Muscle layer of colon (tissue), 2 donors: ENCODE results near the gene SLC17A3.

Source experiments
- H3K27ac ChIP-seq: one replicate; pipeline ENCODE4 v1.7.0; 2013; ENCODE audit warnings: low read depth, mild to moderate bottlenecking, low read length, moderate library complexity
- H3K27me3 ChIP-seq, 2 donors: one replicate each; pipeline ENCODE4 v1.7.0; 2013; ENCODE audit warnings: low read length in 2 of 2, mild to moderate bottlenecking in 2 of 2; ENCODE audit not compliant: insufficient read depth in 2 of 2, control insufficient read depth in 1 of 2
- H3K36me3 ChIP-seq: one replicate; pipeline ENCODE4 v1.7.0; 2013; ENCODE audit warnings: mild to moderate bottlenecking, low read length; ENCODE audit not compliant: insufficient read depth
- H3K4me1 ChIP-seq: one replicate; pipeline ENCODE4 v1.7.0; 2013; ENCODE audit warnings: mild to moderate bottlenecking, low read length; ENCODE audit not compliant: insufficient read depth
- H3K4me3 ChIP-seq, 2 donors: one replicate each; pipeline ENCODE4 v1.7.0; 2013; ENCODE audit warnings: low read length in 2 of 2, low read depth in 1 of 2, mild to moderate bottlenecking in 1 of 2, moderate library complexity in 1 of 2
- H3K9ac ChIP-seq: one replicate; pipeline ENCODE4 v1.7.0; 2013; ENCODE audit warnings: low read length
- H3K9me3 ChIP-seq: one replicate; pipeline ENCODE4 v1.7.0; 2013; ENCODE audit warnings: mild to moderate bottlenecking, low read length
- donor health status: abdominal sarcoma.
- donor health status: Adenocarcinoma of cecum.

Gene SLC17A3

GRCh38 chr6:25868436-25869183, 5.4 kb downstream of the SLC17A3 start:
- H3K27me3 ChIP-seq, result no peaks in the 10 kb centered on the region
- no peak overlapping the region for H3K9ac ChIP-seq
- H3K4me1 ChIP-seq, result no peaks in the 10 kb centered on the region
- H3K27ac ChIP-seq, result no peak overlapping the region
- no peak overlapping the region for H3K4me3 ChIP-seq
- no peaks in the 10 kb centered on the region for H3K9me3 ChIP-seq
- H3K36me3 ChIP-seq, result no peaks in the 10 kb centered on the region

DNA sequence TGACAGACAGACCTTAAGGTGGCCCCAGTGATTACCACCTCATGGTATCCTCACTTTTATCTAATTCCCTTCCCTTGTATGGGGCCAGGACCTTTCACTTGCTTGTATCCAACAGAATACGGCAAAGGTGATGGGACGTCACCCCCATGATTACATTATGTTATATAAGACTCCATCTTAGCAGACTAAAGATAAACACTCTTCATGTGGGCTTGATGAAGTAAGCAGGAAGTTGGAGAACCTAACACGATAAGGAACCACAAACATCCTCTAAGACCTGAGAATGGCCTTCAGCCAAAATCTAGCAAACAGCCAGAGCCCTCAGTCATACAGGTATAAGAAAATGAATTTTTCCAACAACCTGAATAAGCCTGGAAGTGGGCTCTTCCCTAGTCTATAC, 8.0 kb downstream of the SLC17A3 start:
- Histone ChIP-seq H3K27ac (no peak overlapping the region), H3K27me3 (no peaks in the 10 kb centered on the region), H3K4me3 (no peak overlapping the region), H3K9me3 (no peaks in the 10 kb centered on the region), H3K36me3 (no peaks in the 10 kb centered on the region), H3K4me1 (no peaks in the 10 kb centered on the region), H3K9ac (no peak overlapping the region)

- Histone ChIP-seq H3K9me3 (no peaks in the 10 kb centered on the region), H3K4me3 (no peak overlapping the region), H3K4me1 (no peaks in the 10 kb centered on the region), H3K36me3 (no peaks in the 10 kb centered on the region), H3K9ac (no peak overlapping the region), H3K27me3 (no peaks in the 10 kb centered on the region), H3K27ac (no peak overlapping the region)
Measured at GRCh38 chr6:25863360-25863759, 10.7 kb downstream of the SLC17A3 start.

- no peaks in the 10 kb centered on the region for H3K9me3 ChIP-seq
- no peaks in the 10 kb centered on the region for H3K27me3 ChIP-seq
- H3K36me3 ChIP-seq, result no peaks in the 10 kb centered on the region
- H3K4me1 ChIP-seq, result no peaks in the 10 kb centered on the region
- H3K9ac ChIP-seq, result no peak overlapping the region
- H3K27ac ChIP-seq, result no peak overlapping the region
- no peak overlapping the region for H3K4me3 ChIP-seq
Measured at GRCh38 chr6:25862199-25862598, 11.8 kb downstream of the SLC17A3 start.

DNA sequence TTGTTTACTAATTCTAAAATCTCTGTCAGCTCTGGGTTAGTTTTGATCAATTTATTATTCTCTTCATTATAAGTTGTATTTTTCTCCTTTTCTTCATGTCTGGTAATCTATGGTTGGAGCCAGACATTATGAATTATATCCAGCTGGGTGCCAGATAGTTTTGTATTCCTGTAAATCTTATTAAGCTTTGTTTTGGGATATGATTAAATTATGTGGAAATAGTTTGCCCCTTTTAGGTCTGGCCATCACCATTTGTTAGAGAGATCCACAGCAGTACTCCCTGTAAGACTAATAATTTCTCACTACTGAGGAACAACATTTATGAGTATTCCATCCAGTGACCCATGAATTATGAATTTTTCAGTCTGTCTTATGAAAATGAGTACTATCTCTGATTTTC, 21.3 kb downstream of the SLC17A3 start:
- Histone ChIP-seq H3K4me1 (no peaks in the 10 kb centered on the region), H3K9me3 (no peaks in the 10 kb centered on the region), H3K9ac (no peak overlapping the region), H3K27ac (no peak overlapping the region), H3K27me3 (no peaks in the 10 kb centered on the region), H3K4me3 (no peak overlapping the region), H3K36me3 (no peaks in the 10 kb centered on the region)

GRCh38 chr6:25851961-25852360, 22.1 kb downstream of the SLC17A3 start:
- H3K4me3 ChIP-seq, result no peak overlapping the region

DNA sequence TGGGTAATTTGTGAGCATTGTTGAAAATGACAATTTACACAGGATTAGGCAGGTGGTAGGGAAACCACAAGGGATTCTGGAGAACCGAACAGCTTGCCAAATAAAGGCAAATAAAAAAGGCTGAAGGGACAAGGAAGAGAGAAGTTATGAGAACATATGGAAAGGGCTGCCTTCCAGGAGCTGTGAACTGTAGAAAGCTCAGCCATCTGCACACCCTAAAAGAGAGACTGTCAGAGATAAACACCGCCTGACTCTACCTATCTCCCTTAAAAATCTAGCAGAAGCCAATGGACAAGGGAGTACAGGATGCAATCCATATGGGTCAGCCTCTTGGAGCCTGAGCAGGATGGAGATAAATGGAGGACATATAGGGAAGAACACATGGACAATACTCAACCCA, 29.5 kb downstream of the SLC17A3 start:
- Histone ChIP-seq H3K4me1 (no peaks in the 10 kb centered on the region), H3K36me3 (no peaks in the 10 kb centered on the region), H3K9me3 (no peaks in the 10 kb centered on the region), H3K27me3 (no peaks in the 10 kb centered on the region), H3K4me3 (no peak overlapping the region), H3K27ac (no peak overlapping the region), H3K9ac (no peak overlapping the region)

More at GRCh38 chr6:25851961-25852360, 22.1 kb downstream of the SLC17A3 start:
- Histone ChIP-seq H3K4me1 (no peaks in the 10 kb centered on the region), H3K27me3 (no peaks in the 10 kb centered on the region), H3K36me3 (no peaks in the 10 kb centered on the region), H3K27ac (no peak overlapping the region), H3K9ac (no peak overlapping the region), H3K9me3 (no peaks in the 10 kb centered on the region)

DNA sequence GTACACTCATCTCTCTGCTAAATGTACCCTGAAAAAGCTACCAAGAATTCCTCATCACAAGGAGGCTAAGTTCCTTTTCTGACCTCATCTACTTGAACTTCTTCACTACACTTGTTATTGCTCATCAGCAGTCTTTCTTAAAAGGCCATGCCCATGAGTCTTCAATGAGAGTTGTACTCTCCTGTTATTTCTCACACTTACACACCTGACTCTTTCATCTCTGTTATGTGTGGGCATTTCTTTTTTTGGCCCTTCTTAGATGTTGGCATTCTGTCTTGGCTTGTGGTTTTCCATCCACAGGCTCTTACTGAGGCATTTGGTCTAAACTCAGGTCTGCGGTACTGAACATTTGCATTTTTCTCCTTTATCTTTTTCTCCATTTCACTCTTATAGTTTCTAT, 31.5 kb downstream of the SLC17A3 start:
- Histone ChIP-seq H3K9me3 (no peaks in the 10 kb centered on the region), H3K9ac (no peak overlapping the region), H3K27me3 (no peaks in the 10 kb centered on the region), H3K4me1 (no peaks in the 10 kb centered on the region), H3K4me3 (no peak overlapping the region), H3K36me3 (no peaks in the 10 kb centered on the region), H3K27ac (no peak overlapping the region)

DNA sequence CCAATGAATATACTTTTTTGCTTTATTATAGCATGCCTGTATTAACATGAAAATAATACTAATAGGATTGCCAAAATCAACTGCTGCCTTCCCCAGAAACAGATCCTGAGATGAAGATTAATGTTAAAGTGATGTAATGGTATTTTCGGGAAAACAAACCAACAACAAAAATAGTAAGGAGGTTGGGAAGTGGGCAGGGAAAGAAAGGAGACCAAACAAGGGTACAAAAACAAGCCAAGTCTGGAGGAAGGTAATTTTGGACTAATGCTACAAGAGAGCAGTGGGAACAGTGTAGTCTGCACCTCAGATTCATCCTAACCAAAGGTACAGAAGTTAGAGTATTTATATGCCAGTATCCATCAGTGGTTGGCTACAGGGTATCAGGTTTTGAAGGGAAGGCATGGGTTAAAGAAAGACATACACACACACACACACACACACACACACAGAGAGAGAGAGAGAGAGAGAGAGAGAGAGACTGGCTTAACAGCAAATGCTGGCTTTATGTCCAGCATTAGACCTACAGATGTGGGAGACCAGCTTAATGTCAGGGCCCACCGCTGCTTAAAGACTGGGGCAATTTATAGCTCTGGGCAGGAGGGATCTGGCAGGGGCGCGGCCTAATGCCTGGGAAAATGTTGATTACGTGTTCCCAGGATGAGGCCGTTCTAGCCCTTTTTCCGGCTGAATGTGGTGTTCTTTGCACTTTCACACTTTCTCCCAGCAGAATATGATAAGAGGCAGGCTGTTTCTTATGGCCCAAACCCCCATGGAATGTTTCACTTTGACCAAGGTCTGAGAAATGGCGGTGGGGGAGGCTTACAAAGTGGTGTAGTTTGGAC, 38.4 kb downstream of the SLC17A3 start:
- H3K9me3 ChIP-seq, result no peaks in the 10 kb centered on the region
- H3K27ac ChIP-seq, result no peak overlapping the region
- H3K4me3 ChIP-seq, result no peak overlapping the region
- no peaks in the 10 kb centered on the region for H3K4me1 ChIP-seq
- no peaks in the 10 kb centered on the region for H3K36me3 ChIP-seq
- H3K27me3 ChIP-seq, result no peaks in the 10 kb centered on the region
- no peak overlapping the region for H3K9ac ChIP-seq

DNA sequence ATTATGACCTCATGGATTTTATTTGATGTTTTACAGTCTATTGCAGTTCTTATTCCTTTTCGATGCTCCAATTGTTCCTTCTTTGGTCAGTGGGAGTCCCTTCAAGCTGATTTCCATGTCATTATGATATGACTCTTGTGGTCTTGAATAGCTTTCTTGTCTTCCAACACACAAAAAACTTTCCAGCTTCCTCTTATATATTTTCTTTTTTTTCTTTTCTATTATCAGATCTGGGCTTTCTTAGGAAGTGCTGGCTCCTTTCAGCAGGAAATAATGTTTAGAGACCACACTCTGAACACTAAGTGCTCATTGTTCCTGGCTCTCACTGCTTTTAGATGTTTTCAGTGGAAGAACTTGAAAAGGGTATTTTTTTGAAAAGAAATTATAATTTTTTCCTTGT, 39.1 kb downstream of the SLC17A3 start:
- Histone ChIP-seq H3K36me3 (no peaks in the 10 kb centered on the region), H3K4me3 (no peak overlapping the region), H3K27me3 (no peaks in the 10 kb centered on the region), H3K9me3 (no peaks in the 10 kb centered on the region), H3K27ac (no peak overlapping the region), H3K4me1 (no peaks in the 10 kb centered on the region), H3K9ac (no peak overlapping the region)

GRCh38 chr6:25833136-25833535, 40.9 kb downstream of the SLC17A3 start:
- Histone ChIP-seq H3K4me3 (no peak overlapping the region), H3K9ac (no peak overlapping the region), H3K27me3 (no peaks in the 10 kb centered on the region), H3K4me1 (no peaks in the 10 kb centered on the region), H3K27ac (no peak overlapping the region), H3K36me3 (no peaks in the 10 kb centered on the region), H3K9me3 (no peaks in the 10 kb centered on the region)
